Fibroblast of the aortic adventitia (primary cell): ENCODE data around the gene TNN. TPM values are rescaled to one million over a fixed set of nuclear protein-coding genes. Genes with fewer than 3 reads are reported as not detected.

Experiments
- DNase-seq: peaks from one replicate; pipeline ENCODE4 v3.0.0-alpha.2; 2010; ENCODE audit warnings: low read depth
- H3K4me3 ChIP-seq: 2 replicates; pipeline ENCODE4 v1.5.1; 2011; ENCODE audit warnings: low read depth, mild to moderate bottlenecking, control low read depth, low read length, moderate library complexity
- CTCF ChIP-seq: IDR thresholded peaks from 2 replicates; pipeline ENCODE4 v1.5.1; 2011; ENCODE audit warnings: mild to moderate bottlenecking, low read length, control low read depth, inconsistent platforms; ENCODE audit not compliant: insufficient read depth
- total RNA-seq: library from RNA; depleted of rRNA; stranded (reverse); fragments of >200 nt; gene quantifications from 2 replicates; pipeline ENCODE4 v1.2.3, GENCODE V29; 2012; ENCODE audit warnings: low replicate concordance

TNN gene
- total RNA-seq, 1 donor: not detected

GRCh38 chr1:175114996-175115395, 47.4 kb downstream of the TNN start:
- no peak overlapping the region for H3K4me3 ChIP-seq
- no peak for DNase-seq
- no peak for TF ChIP-seq CTCF

GRCh38 chr1:175116210-175116798, 48.7 kb downstream of the TNN start:
- no peak overlapping the region for H3K4me3 ChIP-seq
- DNase-seq: no peak
- no peak for TF ChIP-seq CTCF

GRCh38 chr1:175116903-175117302, 49.3 kb downstream of the TNN start:
- TF ChIP-seq CTCF: no peak
- H3K4me3 ChIP-seq: no peak overlapping the region
- DNase-seq: no peak

GRCh38 chr1:175118375-175119367, 51.0 kb downstream of the TNN start:
- no peak for DNase-seq
- H3K4me3 ChIP-seq: no peak overlapping the region
- no peak for TF ChIP-seq CTCF

GRCh38 chr1:175120511-175120910, 52.9 kb downstream of the TNN start:
- no peak for DNase-seq
- H3K4me3 ChIP-seq: no peak overlapping the region
- TF ChIP-seq CTCF: no peak

GRCh38 chr1:175124861-175125260, 57.2 kb downstream of the TNN start:
- H3K4me3 ChIP-seq: no peak overlapping the region
- no peak for TF ChIP-seq CTCF
- DNase-seq: peak; percentile 31
